GM21723 (cell line): ENCODE data around the gene DCLRE1B.

ENCODE experiments used
- ATAC-seq: cut with Tn5 transposase; IDR thresholded peaks from one replicate; pipeline ENCODE4 v1.9.1; 2021; ENCODE audit warnings: mild to moderate bottlenecking, moderate library complexity; ENCODE audit not compliant: unreplicated experiment

Gene DCLRE1B

DNA sequence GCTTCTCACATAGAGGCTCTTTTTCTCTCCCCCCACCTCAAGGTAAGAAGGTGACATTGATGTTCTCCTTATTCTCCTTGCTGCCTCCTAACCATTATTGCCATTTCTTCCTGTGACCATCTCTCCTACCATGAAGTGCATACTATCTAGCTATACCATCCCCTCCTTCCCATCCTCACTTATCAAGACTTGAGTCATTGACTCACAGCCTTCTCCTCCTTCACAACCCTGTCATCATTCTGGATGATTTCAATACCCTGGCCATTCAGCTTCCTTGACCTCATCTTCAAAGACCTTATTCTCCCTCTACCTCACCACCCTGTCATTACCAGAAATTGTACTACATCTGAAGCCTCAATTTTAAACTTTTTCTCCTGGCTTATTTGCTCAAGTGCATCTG, 13.1 kb downstream of the DCLRE1B start:
- ATAC-seq: no peak

DNA sequence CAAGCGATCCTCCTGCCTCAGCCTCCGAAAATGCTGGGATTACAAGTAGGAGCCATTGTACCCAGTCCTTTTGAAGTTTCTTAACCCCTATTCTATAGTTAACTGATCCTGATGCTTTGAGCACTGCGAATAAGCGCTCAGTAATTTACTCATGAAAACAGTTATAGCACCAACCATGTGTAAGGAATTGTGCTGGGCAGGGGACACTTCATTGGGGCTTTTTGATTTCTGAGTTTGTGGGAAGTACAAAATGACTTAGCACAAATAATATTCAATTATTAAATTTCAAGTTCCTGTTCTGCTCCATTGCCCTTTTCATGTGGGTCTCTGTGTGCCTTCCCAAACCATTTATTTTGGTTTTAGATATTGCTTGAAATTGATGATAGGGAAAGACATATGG, 17.8 kb downstream of the DCLRE1B start:
- ATAC-seq: no peak

DNA sequence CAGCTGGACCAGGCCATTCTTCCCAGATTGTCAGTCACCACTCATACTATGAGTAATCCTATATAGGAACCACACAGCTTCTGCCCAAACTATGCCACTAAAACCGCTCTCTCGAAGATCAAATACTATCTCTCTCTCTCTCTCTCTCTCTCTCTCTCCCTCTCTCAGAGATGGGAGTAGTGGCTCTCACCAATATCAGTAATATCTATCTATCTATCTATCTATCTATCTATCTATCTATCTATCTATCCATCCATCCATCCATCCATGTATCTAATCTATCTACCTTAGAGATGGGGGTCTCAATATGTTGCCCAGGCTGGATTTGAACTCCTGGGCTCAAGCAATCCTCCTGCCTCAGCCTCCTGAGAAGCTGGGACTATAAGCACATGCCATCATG, 19.3 kb downstream of the DCLRE1B start:
- ATAC-seq: no peak

DNA sequence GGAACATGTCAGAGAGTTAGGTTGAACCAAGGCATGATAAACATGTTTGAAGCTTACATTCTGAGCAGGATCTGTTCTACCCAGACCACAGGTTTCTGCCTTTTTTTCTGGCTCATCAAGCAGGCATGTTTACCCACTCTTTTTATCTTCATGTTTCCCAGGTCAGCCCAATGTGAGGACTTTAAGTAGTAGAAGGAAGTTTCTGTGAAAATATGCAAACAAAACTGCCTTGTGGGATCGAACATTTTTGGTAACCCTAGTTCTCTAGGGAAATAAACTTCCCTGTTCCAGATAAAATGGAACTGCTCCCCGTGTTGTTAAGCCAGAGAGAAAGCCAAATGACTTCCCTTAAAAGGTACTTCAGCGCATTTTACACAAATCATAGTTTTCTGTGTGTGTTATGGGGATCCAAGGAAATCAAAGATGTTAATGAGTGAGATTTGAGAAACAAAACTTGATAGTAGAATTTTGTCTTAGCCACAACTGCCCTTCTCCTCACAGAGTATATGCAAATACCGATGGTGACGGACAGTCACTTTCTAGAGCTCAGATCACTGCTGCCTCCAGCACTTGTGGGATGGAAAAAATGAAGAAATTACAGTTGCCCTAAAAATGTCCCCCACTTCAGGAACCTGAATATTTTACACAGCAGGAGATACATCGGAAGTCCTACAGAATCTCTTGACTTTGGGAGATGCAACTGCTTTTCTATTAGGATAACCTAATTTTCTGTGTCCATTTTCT, 23.2 kb downstream of the DCLRE1B start:
- no peak for ATAC-seq

DNA sequence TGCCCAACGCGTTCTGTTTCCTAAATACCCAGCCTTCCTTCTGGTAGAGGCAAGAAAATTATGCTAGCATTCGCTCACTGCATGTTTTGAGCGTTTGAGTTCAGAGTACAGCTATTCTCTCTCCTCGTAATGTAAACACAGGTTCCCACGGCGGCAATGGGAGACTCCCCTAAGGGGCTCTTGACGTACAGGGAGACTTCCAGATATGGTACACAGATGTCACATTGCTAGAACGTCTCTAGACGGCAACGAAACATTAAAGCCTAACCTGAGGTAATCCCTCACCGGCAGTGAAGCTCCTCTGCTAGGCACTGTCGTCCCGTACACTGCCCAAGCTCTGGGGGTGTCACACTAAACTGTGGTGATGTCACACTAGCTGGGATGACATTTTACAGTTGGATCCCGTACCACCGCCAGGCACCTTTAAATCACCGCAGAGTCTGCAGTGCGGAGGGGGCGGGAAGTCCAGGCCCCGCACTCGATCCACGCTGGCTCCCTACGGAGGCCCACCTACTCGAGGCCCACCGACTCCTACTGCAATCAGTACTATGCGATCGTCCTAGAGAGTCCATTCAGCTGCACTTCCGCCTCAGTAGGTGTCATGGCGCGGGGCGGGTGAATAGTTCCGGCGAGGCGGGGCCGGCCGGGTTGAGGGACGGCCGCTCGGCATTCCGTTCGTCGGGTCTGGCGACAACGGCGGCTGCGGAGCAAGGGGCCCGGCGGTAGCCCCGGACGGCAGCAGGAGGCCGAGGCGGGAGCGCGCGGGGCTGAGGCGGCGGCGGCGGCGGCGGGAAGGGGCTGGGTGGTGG, 24.0 kb downstream of the DCLRE1B start, which contains the start of gene HIPK1:
Gene HIPK1, plus strand, starts transcription at position 384 of the 809 bp plus-strand sequence.
- ATAC-seq: peak; percentile 71

DNA sequence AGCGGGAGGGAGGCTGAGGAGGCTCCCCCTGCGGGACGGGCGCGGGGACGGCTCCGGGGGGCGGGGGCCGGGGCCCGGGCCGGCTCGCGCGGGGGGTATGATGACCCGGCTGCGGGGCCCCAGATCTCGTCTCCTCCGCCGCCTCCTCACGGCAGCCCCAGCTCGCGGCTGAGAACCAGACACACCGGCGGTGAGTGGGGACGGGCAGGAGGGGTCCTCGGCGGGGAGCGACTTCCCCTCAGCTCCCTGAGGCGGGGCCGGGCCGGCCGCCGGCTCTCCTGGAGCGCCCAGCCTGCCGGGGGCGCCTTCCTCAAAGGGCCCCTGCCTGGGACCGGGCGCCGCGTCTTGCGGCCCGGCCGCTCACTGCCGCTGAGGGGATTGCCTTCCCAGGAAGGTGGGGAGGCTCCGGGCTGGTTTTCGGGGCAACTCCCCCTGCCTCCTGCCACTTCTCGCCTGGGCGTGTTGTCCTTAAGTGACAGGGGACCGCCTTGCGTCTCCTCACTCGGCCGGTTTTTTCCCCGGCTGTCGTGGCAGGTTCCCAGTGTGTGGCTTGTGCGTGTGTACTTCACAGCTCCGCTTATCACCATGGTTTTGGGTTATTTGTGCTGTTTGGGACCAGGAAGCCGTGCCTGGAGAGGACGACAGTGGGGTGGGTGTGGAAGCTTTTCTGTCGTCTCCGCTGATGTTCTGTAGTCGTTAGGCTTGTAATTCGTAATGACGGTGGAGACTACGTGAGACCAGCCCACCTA, 24.8 kb downstream of the DCLRE1B start:
- peak; percentile 50 for ATAC-seq

GRCh38 chr1:113930499-113931161, 25.5 kb downstream of the DCLRE1B start:
- ATAC-seq: peak; percentile 30

GRCh38 chr1:113931451-113931851, 26.3 kb downstream of the DCLRE1B start:
- no peak for ATAC-seq

- ATAC-seq: no peak
Measured at GRCh38 chr1:113934006-113934405, 28.9 kb downstream of the DCLRE1B start.

DNA sequence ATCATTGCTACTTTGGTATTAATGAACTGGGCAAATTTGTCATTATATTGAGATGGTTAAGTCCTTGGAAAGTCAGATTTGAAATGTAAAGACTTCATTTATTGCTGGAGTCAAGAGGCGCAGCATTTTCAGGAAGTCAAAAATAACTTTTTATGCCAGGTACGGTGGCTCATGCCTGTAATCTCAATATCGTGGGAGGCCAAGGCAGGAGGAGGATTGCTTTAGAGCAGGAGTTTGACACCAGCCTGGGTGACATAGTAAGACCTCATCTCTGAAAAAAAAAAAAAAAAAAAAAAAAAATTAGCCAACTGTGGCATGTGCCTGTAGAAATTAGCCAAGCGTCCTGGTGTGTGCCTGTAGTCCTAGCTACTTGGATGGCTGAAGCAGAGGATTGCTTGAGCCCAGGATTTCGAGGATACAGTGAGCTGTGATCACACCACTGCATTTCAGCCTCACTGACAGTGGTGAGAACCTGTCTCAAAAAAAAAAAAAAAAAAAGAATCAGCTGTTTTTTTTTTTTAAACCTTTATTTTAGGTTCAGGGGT, 29.5 kb downstream of the DCLRE1B start:
- ATAC-seq: no peak

GRCh38 chr1:113935176-113935575, 30.1 kb downstream of the DCLRE1B start:
- ATAC-seq: no peak

DNA sequence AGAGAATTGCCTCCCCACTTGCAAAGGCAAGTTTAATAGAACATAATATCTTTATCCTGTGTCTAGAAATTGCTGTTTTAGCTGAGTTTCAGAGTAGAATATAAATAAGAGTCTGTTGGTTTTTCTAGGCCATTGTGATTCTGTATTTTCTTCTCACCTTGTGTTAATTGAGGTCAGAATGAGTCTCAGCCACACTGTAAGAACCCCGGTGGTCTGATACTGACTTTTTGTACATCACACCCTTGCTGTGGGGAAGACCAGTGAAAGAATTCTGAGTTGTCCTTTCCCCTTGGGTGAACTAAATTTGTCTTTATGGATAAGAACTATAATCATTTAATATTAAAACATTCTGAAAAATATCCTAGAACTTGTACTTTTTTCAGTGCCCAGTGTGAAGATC, 30.8 kb downstream of the DCLRE1B start:
- no peak for ATAC-seq

DNA sequence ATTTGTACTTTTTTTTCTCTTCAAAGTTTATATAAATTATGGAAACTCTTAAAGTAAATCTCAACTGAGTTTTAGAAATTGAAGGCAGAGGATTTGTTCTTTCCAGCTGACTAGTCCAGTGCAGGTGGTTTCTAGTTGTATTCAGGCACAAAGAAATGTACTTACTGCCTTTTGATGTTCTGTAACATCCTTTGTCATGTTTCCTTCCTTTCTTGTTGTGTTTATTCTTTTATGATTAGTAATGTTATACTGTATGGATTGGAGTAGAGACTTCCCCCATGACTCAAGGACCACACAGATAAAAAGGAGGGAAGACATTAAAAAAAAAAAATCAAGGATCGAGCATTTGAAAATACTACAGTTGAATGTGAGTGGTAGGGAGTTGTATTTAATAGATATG, 32.0 kb downstream of the DCLRE1B start:
- ATAC-seq: no peak

- ATAC-seq: no peak
Measured at GRCh38 chr1:113938192-113938591, 33.1 kb downstream of the DCLRE1B start.

- ATAC-seq: peak; percentile 54
Measured at GRCh38 chr1:113940365-113941244, 35.5 kb downstream of the DCLRE1B start.

GRCh38 chr1:113941245-113941559, 36.1 kb downstream of the DCLRE1B start:
- ATAC-seq: no peak

DNA sequence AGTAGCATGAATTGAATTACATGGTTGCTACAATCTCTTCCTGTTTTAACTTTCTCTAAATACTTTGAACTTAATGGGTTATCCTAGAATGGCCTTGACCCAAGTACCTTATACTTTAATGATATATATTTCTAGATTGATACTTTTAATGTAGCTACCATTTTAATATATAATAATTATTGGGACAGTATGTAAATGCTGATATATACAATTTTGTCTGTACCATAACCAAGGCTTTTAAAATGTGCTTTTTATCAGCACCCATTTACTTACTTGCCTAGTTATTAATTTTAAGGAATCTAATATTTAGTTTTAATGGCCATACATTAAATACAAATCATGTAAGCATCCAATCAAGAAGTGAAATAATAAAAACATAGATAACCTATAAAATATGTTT, 37.4 kb downstream of the DCLRE1B start:
- ATAC-seq: no peak

- ATAC-seq: no peak
Measured at GRCh38 chr1:113943028-113943811, 38.1 kb downstream of the DCLRE1B start.

DNA sequence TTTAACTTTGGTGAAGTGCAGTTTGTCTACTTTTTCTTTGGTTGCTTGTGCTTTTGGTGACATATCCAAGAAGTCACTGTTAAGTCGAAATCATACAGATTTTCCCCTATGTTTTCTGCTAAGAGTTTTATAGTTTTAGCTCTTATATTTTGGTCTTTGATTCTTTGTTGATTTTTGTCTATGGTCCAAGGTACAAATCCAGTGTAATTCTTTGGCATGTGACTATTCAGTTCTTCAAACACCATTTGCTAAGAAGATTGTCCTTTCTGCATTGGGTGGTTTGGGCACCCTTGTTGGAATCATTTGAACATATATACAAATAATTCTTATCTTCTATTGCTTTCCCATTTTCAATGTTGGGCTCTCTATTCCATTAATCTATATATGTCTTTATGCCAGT, 40.2 kb downstream of the DCLRE1B start:
- no peak for ATAC-seq
